GM12878 (cell line): ENCODE measurements around the gene NRG3. TPM values are rescaled to one million over a fixed set of nuclear protein-coding genes. Genes with fewer than 3 reads are reported as not detected.

Experiments used
- ATAC-seq: fragments of 200-7000 bp; cut with Tn5 transposase; 3 replicates; pipeline ENCODE4 v1.9.1; 2020; ENCODE audit warnings: mild to moderate bottlenecking, moderate library complexity
- BruUV-seq: library from RNA; stranded (reverse); fragments of 400-500 nt; replicated peaks from 2 replicates; lab custom pipeline; 2021; lab: Mats Ljungman, UMichigan
- CTCF ChIA-PET: fragments of 300-600 bp; sonication (Branson Sonifier 250); formaldehyde crosslinking; extraction: SDS; loops from one replicate; lab custom pipeline; 2021; ENCODE audit warnings: inconsistent platforms; lab: Yijun Ruan, JAX
- POLR2A ChIA-PET: fragments of 350-600 bp; formaldehyde crosslinking; extraction: SDS; loops from one replicate; lab custom pipeline; 2021; ENCODE audit warnings: inconsistent platforms; lab: Charles Lee
- RAD21 ChIA-PET: fragments of 300-600 bp; sonication (Branson Sonifier 250); formaldehyde crosslinking; loops from one replicate; lab custom pipeline; 2023; ENCODE audit warnings: antibody characterized with exemption; ENCODE audit not compliant: unreplicated experiment; lab: Charles Lee
- SMC1A ChIA-PET: fragments of 300-600 bp; sonication (Branson Sonifier 250); formaldehyde crosslinking; loops from one replicate; lab custom pipeline; 2023; ENCODE audit not compliant: unreplicated experiment, uncharacterized antibody; lab: Charles Lee
- DNase-seq: peaks from one replicate; pipeline ENCODE4 v3.0.0-alpha.2; 2011; ENCODE audit warnings: low read depth, low spot score
- FAIRE-seq: peaks from 3 replicates; lab custom pipeline; 2011; peaks lifted over from hg19 to GRCh38; lab: Jason Lieb, UNC
- H2AFZ ChIP-seq: 2 replicates; pipeline ENCODE4 v1.6.0; 2011; ENCODE audit warnings: low read depth, low read length, control low read depth; ENCODE audit not compliant: control insufficient read depth
- H3K27ac ChIP-seq: 2 replicates; pipeline ENCODE4 v1.5.1; 2011; ENCODE audit warnings: control low read depth; ENCODE audit not compliant: control insufficient read depth, insufficient read depth
- H3K27me3 ChIP-seq, 2 experiments: replicated peaks in 1 of 2; 2 replicates each; pipeline versions ENCODE4 v1.6.0 to v1.6.1; 2011; ENCODE audit warnings: low read length in 1 of 2; ENCODE audit not compliant: control insufficient read depth in 2 of 2, insufficient read depth in 2 of 2
- H3K36me3 ChIP-seq, 2 experiments: 2 replicates each; pipeline ENCODE4 v1.5.1; 2011; ENCODE audit warnings: low read length in 1 of 2; ENCODE audit not compliant: control insufficient read depth in 2 of 2, insufficient read depth in 2 of 2
- H3K4me1 ChIP-seq: 2 replicates; pipeline ENCODE4 v1.6.1; 2011; ENCODE audit warnings: mild to moderate bottlenecking, low read length, moderate library complexity, mixed read lengths; ENCODE audit not compliant: control insufficient read depth, insufficient read depth
- H3K4me2 ChIP-seq: 2 replicates; pipeline ENCODE4 v1.6.0; 2011; ENCODE audit warnings: control low read depth; ENCODE audit not compliant: control insufficient read depth, insufficient read depth
- H3K4me3 ChIP-seq: fragments of 200-600 bp; sonication (generic); 2 replicates; pipeline ENCODE4 v1.5.1; 2016
- H3K79me2 ChIP-seq: 2 replicates; pipeline ENCODE4 v1.6.0; 2011; ENCODE audit warnings: low read length; ENCODE audit not compliant: control insufficient read depth, insufficient read depth
- H3K9ac ChIP-seq: 2 replicates; pipeline ENCODE4 v1.8.0; 2011; ENCODE audit warnings: low read length, control low read depth, mixed read lengths; ENCODE audit not compliant: control insufficient read depth, insufficient read depth
- H3K9me3 ChIP-seq: replicated peaks from 3 replicates; pipeline ENCODE4 v1.5.1; 2011; ENCODE audit warnings: mild to moderate bottlenecking, low read length; ENCODE audit not compliant: control insufficient read depth, insufficient read depth
- H4K20me1 ChIP-seq: 2 replicates; pipeline ENCODE4 v1.6.0; 2011; ENCODE audit not compliant: control insufficient read depth, insufficient read depth
- BCL11A ChIP-seq: IDR thresholded peaks from 2 replicates; pipeline ENCODE4 v1.6.1; 2011; ENCODE audit warnings: low read depth, low read length
- BRCA1 ChIP-seq: IDR thresholded peaks from 2 replicates; pipeline ENCODE4 v1.6.1; 2011; ENCODE audit warnings: low read depth, low read length, improper control_type of control experiment
- CBX5 ChIP-seq: sonication (generic); IDR thresholded peaks from 2 replicates; pipeline ENCODE4 v1.6.1; 2016; ENCODE audit warnings: low read depth, moderate library complexity, mild to moderate bottlenecking, inconsistent platforms
- CTCF ChIP-seq, 3 experiments: IDR thresholded peaks in 2 of 3; conservative IDR thresholded peaks in 1 of 3; 2 replicates each; pipeline ENCODE4 v1.5.1; 2011; ENCODE audit warnings: low read depth in 3 of 3, low read length in 3 of 3, mild to moderate bottlenecking in 3 of 3, control low read depth in 2 of 3, moderate library complexity in 2 of 3, inconsistent platforms in 1 of 3, mixed read lengths in 1 of 3; ENCODE audit not compliant: control insufficient read depth in 2 of 3, insufficient read depth in 1 of 3; ENCODE audit errors: extremely low read depth in 1 of 3
- MAX ChIP-seq: IDR thresholded peaks from 2 replicates; pipeline ENCODE4 v1.6.1; 2012; ENCODE audit warnings: low read depth, low read length, improper control_type of control experiment
- MEF2A ChIP-seq: IDR thresholded peaks from 2 replicates; pipeline ENCODE4 v1.6.1; 2011; ENCODE audit warnings: low read depth, mild to moderate bottlenecking, low read length, moderate library complexity; ENCODE audit not compliant: insufficient read depth
- NFIC ChIP-seq: IDR thresholded peaks from 2 replicates; pipeline ENCODE4 v1.6.1; 2012; ENCODE audit warnings: low read depth, mild to moderate bottlenecking, inconsistent platforms, low read length, moderate library complexity
- PKNOX1 ChIP-seq: fragments of 450-650 bp; IDR thresholded peaks from 2 replicates; pipeline ENCODE4 v1.6.1; 2016; ENCODE audit warnings: mild to moderate bottlenecking
- POU2F2 ChIP-seq: IDR thresholded peaks from 3 replicates; pipeline ENCODE4 v1.6.1; 2011; ENCODE audit warnings: low read depth, mild to moderate bottlenecking, low read length, borderline replicate concordance
- RAD21 ChIP-seq: IDR thresholded peaks from 2 replicates; pipeline ENCODE4 v1.6.1; 2011; ENCODE audit warnings: mild to moderate bottlenecking, low read depth, low read length, moderate library complexity; ENCODE audit not compliant: insufficient read depth
- RELA ChIP-seq: fragments of 450-650 bp; IDR thresholded peaks from 2 replicates; pipeline ENCODE4 v1.8.0; 2014; ENCODE audit warnings: borderline replicate concordance; ENCODE audit not compliant: partially characterized antibody
- RFX5 ChIP-seq: IDR thresholded peaks from 2 replicates; pipeline ENCODE4 v1.6.1; 2011; ENCODE audit warnings: low read depth, low read length, improper control_type of control experiment
- SKIL ChIP-seq: fragments of 450-650 bp; IDR thresholded peaks from 2 replicates; pipeline ENCODE4 v1.6.1; 2017; ENCODE audit warnings: mild to moderate bottlenecking, low read depth, inconsistent platforms; ENCODE audit not compliant: poor library complexity, severe bottlenecking
- SMAD5 ChIP-seq: IDR thresholded peaks from 2 replicates; pipeline ENCODE4 v1.6.1; 2016; ENCODE audit warnings: antibody characterized with exemption, low read depth
- SMC3 ChIP-seq: IDR thresholded peaks from 2 replicates; pipeline ENCODE4 v1.6.1; 2011; ENCODE audit warnings: low read length, improper control_type of control experiment, borderline replicate concordance
- TCF7 ChIP-seq: IDR thresholded peaks from 2 replicates; pipeline ENCODE4 v1.6.1; 2014; ENCODE audit warnings: antibody characterized with exemption, borderline replicate concordance
- WGBS: methylation state at CpG from one replicate; pipeline ENCODE4 v1.1.6; 2016; ENCODE audit warnings: low lambda C conversion rate; ENCODE audit not compliant: insufficient replicate concordance, insufficient coverage; ENCODE audit errors: missing lambda C conversion rate; 5-methylcytosine and 5-hydroxymethylcytosine counted together
- in situ Hi-C: fragments of 300-500 bp; cut with MboI; formaldehyde crosslinking; loops from 9 replicates; pipeline ENCODE4 v1.14.3; 2018; ENCODE audit warnings: mixed read lengths
- intact Hi-C: fragments of 100-400 bp; cut with micrococcal nuclease; formaldehyde crosslinking; loops from one replicate; pipeline ENCODE4 v1.14.2; 2022; ENCODE audit not compliant: unreplicated experiment
- polyA plus RNA-seq, 11 experiments: library from polyadenylated mRNA; depleted of rRNA in 4 of 11; unstranded in 6 of 11; stranded (reverse) in 5 of 11; fragments of >200 nt; fragmentation: Nextera tagmentation in 4 of 11; fragmentation: Illumina TruSeq in 1 of 11; extraction: Ambion mirVana in 4 of 11; extraction: Trizol in 1 of 11; gene quantifications; 1 replicate in 1 of 11; 2 replicates in 10 of 11; pipeline versions ENCODE4 v1.2.1 to v1.2.3, GENCODE V29; 2011 to 2016; ENCODE audit warnings: inconsistent platforms in 2 of 11, missing spikeins in 2 of 11, low read depth in 1 of 11
- total RNA-seq, 4 experiments: library from RNA; depleted of rRNA in 3 of 4; stranded (reverse); fragments of >200 nt in 3 of 4; fragmentation: Illumina TruSeq in 1 of 4; extraction: Trizol in 1 of 4; gene quantifications; 2 replicates each; pipeline versions ENCODE4 v1.2.1 to v1.2.3, GENCODE V29; 2013 to 2021
- TF ChIP-seq, protein P1 (sequence below): fragments of 450-650 bp; conservative IDR thresholded peaks from 2 replicates; pipeline ENCODE4 v1.6.1; 2017; ENCODE audit warnings: mild to moderate bottlenecking, moderate library complexity

NRG3 gene
- total and polyA plus RNA-seq, 10 of the 15 experiments (the other 5 are each of a cell fraction or from before 2014, with no cell fraction given), result 0.03 to 0.41 (median 0.17) TPM; not detected in 3

DNA sequence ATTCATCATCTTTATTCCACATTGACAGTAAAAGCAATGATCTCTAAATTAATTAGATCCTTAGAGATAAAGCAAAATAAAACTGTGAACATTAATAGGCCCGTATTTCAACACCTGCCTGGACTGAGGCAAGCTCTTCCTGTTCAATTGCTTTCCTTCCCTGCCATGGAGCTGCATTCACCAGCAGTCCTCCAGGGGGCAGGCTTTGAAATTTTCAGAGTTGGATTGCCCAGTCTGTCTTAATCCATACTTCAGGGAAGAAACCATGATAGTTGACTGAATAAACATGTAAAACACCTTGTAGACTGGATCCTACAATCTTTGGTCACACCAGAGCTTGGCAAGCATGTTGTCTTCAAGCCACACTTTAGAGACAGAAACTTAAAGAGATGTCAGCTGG, 936.6 kb downstream of the NRG3 start:
- H2AFZ ChIP-seq, result no peak overlapping the region
- no peaks in the 10 kb centered on the region for H4K20me1 ChIP-seq
- no TSS peak for BruUV-seq
- ATAC-seq, result peak; percentile 71
- ChIA-PET SMC1A (interaction anchor here (0.8 to 1.9 kb wide), 17 partner anchors 11 to 170 kb away, joined by 3 to 26 read pairs (median 4); no protein-coding TSS in a partner anchor), POLR2A (no interaction called here), CTCF (interaction anchor here (0.6 to 1.9 kb wide), 27 partner anchors 10 to 1061 kb away, joined by 3 to 36 read pairs (median 4); no protein-coding TSS in a partner anchor), RAD21 (interaction anchor here (1.1 to 1.9 kb wide), 5 partner anchors 99 to 162 kb away, joined by 3 to 22 read pairs (median 4); no protein-coding TSS in a partner anchor)
- H3K27me3 ChIP-seq, result no peaks in the 10 kb centered on the region
- in situ Hi-C loops (loop anchor here (5.0 kb wide), 1 partner anchor 1061 kb away; no protein-coding TSS in a partner anchor), intact Hi-C loops (loop anchor here (1.0 to 10.0 kb wide), 4 partner anchors 56 to 1183 kb away; no protein-coding TSS in a partner anchor)
- no peak overlapping the region for H3K4me2 ChIP-seq
- WGBS, result 0% methylated on average over 1 of the region's 1 CpG
- no peak overlapping the region for H3K4me3 ChIP-seq
- H3K4me1 ChIP-seq, result no peaks in the 10 kb centered on the region
- no peak overlapping the region for H3K27ac ChIP-seq
- no peak overlapping the region for H3K9ac ChIP-seq
- H3K36me3 ChIP-seq, result no peaks in the 10 kb centered on the region
- no peaks in the 10 kb centered on the region; the same call in 2 of the 3 replicates for H3K9me3 ChIP-seq
- no peak for DNase-seq
- no peak for FAIRE-seq
- H3K79me2 ChIP-seq, result no peaks in the 10 kb centered on the region
- TF ChIP-seq RELA (no peak), CTCF (IDR thresholded peaks at IDR 0.05 in 2 of 3, conservative IDR thresholded peaks at IDR 0.05 in 1 of 3; ENCODE audit: control insufficient read depth in 2 of 3, extremely low read depth in 1 of 3, insufficient read depth in 1 of 3, low read depth in 3 of 3, low read length in 3 of 3) (peak; percentile 27 to 63 (median 53); a peak in 5 of 6 replicates), SMAD5 (no peak), PKNOX1 (no peak), BRCA1 (no peak), BCL11A (no peak), CBX5 (no peak), MEF2A (no peak), TCF7 (no peak), MAX (no peak), NFIC (no peak), RFX5 (no peak), POU2F2 (no peak), SMC3 (peak; percentile 53; the same call in 1 of the 2 replicates), SKIL (no peak), RAD21 (peak; percentile 55; the same call in 1 of the 2 replicates)
- TF ChIP-seq, protein P1, sequence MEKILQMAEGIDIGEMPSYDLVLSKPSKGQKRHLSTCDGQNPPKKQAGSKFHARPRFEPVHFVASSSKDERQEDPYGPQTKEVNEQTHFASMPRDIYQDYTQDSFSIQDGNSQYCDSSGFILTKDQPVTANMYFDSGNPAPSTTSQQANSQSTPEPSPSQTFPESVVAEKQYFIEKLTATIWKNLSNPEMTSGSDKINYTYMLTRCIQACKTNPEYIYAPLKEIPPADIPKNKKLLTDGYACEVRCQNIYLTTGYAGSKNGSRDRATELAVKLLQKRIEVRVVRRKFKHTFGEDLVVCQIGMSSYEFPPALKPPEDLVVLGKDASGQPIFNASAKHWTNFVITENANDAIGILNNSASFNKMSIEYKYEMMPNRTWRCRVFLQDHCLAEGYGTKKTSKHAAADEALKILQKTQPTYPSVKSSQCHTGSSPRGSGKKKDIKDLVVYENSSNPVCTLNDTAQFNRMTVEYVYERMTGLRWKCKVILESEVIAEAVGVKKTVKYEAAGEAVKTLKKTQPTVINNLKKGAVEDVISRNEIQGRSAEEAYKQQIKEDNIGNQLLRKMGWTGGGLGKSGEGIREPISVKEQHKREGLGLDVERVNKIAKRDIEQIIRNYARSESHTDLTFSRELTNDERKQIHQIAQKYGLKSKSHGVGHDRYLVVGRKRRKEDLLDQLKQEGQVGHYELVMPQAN, result no peak
